H9 (cell line): ENCODE results near the gene DOCK1. TPM values are rescaled to one million over a fixed set of nuclear protein-coding genes. Genes with fewer than 3 reads are reported as not detected.

Experiments used
- DNase-seq: peaks from one replicate; pipeline ENCODE4 v3.0.0-alpha.2; 2017
- H2AFZ ChIP-seq: one replicate; pipeline ENCODE4 v1.6.1; 2013; ENCODE audit warnings: mild to moderate bottlenecking, low read length, control low read depth, moderate library complexity
- H2AK5ac ChIP-seq: 2 replicates; pipeline ENCODE4 v1.6.1; 2013; ENCODE audit warnings: low read length, control low read depth, mixed read lengths; ENCODE audit not compliant: insufficient read length
- H2BK120ac ChIP-seq: one replicate; pipeline ENCODE4 v1.6.1; 2013; ENCODE audit warnings: low read depth, mild to moderate bottlenecking, low read length, control low read depth, inconsistent platforms; ENCODE audit not compliant: poor library complexity, severe bottlenecking
- H2BK12ac ChIP-seq: 2 replicates; pipeline ENCODE4 v1.6.1; 2013; ENCODE audit warnings: low read length, control low read depth, mixed read lengths, low read depth; ENCODE audit not compliant: insufficient read length
- H2BK15ac ChIP-seq: 2 replicates; pipeline ENCODE4 v1.6.1; 2013; ENCODE audit warnings: low read depth, low read length, control low read depth
- H2BK20ac ChIP-seq: one replicate; pipeline ENCODE4 v1.6.1; 2013; ENCODE audit warnings: low read depth, mild to moderate bottlenecking, low read length, control low read depth, inconsistent platforms; ENCODE audit not compliant: poor library complexity, severe bottlenecking
- H2BK5ac ChIP-seq: 2 replicates; pipeline ENCODE4 v1.6.1; 2013; ENCODE audit warnings: low read length, control low read depth, mixed read lengths; ENCODE audit not compliant: insufficient read length
- H3K14ac ChIP-seq: 2 replicates; pipeline ENCODE4 v1.6.1; 2013; ENCODE audit warnings: low read length, control low read depth; ENCODE audit not compliant: insufficient read depth
- H3K18ac ChIP-seq: 2 replicates; pipeline ENCODE4 v1.6.1; 2013; ENCODE audit warnings: low read depth, mild to moderate bottlenecking, mixed read lengths, low read length, control low read depth; ENCODE audit not compliant: insufficient read length
- H3K23ac ChIP-seq: 2 replicates; pipeline ENCODE4 v1.6.1; 2013; ENCODE audit warnings: low read length, control low read depth, mixed read lengths, low read depth; ENCODE audit not compliant: insufficient read length
- H3K23me2 ChIP-seq: 2 replicates; pipeline ENCODE4 v1.6.1; 2013; ENCODE audit warnings: low read depth, mild to moderate bottlenecking, mixed read lengths, low read length, control low read depth; ENCODE audit not compliant: insufficient read length, poor library complexity, severe bottlenecking
- H3K27ac ChIP-seq: 2 replicates; pipeline ENCODE4 v1.5.1; 2013; ENCODE audit warnings: low read length, control low read depth, mixed read lengths, low read depth; ENCODE audit not compliant: insufficient read length
- H3K27me3 ChIP-seq: 2 replicates; pipeline ENCODE4 v1.6.1; 2013; ENCODE audit warnings: low read length, control low read depth, inconsistent platforms; ENCODE audit not compliant: insufficient read depth
- H3K4ac ChIP-seq: 2 replicates; pipeline ENCODE4 v1.6.1; 2013; ENCODE audit warnings: low read depth, mild to moderate bottlenecking, control low read depth, inconsistent platforms, low read length, moderate library complexity
- H3K4me1 ChIP-seq: 2 replicates; pipeline ENCODE4 v1.6.1; 2013; ENCODE audit warnings: low read length, control low read depth, inconsistent platforms; ENCODE audit not compliant: insufficient read depth
- H3K4me2 ChIP-seq: 2 replicates; pipeline ENCODE4 v1.6.1; 2013; ENCODE audit warnings: low read length, control low read depth, mixed read lengths; ENCODE audit not compliant: insufficient read length, insufficient read depth
- H3K56ac ChIP-seq: 2 replicates; pipeline ENCODE4 v1.6.1; 2013; ENCODE audit warnings: low read depth, mild to moderate bottlenecking, mixed read lengths, low read length, control low read depth; ENCODE audit not compliant: insufficient read length
- H3K79me1 ChIP-seq: 2 replicates; pipeline ENCODE4 v1.6.1; 2013; ENCODE audit warnings: low read depth, mild to moderate bottlenecking, moderate library complexity, low read length, control low read depth, inconsistent platforms; ENCODE audit not compliant: insufficient read depth, poor library complexity, severe bottlenecking
- H3K79me2 ChIP-seq: 2 replicates; pipeline ENCODE4 v1.6.1; 2013; ENCODE audit warnings: low read length, control low read depth, inconsistent platforms; ENCODE audit not compliant: insufficient read depth
- H3K9ac ChIP-seq: 2 replicates; pipeline ENCODE4 v1.6.1; 2013; ENCODE audit warnings: low read length, control low read depth, mixed read lengths; ENCODE audit not compliant: insufficient read length; ENCODE audit errors: extremely low read depth
- H3K9me3 ChIP-seq: one replicate; pipeline ENCODE4 v1.6.1; 2013; ENCODE audit warnings: low read depth, low read length, inconsistent platforms; ENCODE audit not compliant: control insufficient read depth
- H3T11ph ChIP-seq: one replicate; pipeline ENCODE4 v1.6.1; 2013; ENCODE audit warnings: mild to moderate bottlenecking, low read length, control low read depth, inconsistent platforms
- H4K20me1 ChIP-seq: one replicate; pipeline ENCODE4 v1.6.1; 2013; ENCODE audit not compliant: control insufficient read depth, insufficient read length, insufficient read depth
- H4K5ac ChIP-seq: 2 replicates; pipeline ENCODE4 v1.6.1; 2013; ENCODE audit warnings: low read depth, mild to moderate bottlenecking, mixed read lengths, low read length, control low read depth; ENCODE audit not compliant: insufficient read length
- H4K8ac ChIP-seq: replicated peaks from 2 replicates; pipeline ENCODE4 v1.6.1; 2013; ENCODE audit warnings: low read length, control low read depth, mixed read lengths, low read depth; ENCODE audit not compliant: insufficient read length
- H4K91ac ChIP-seq: 2 replicates; pipeline ENCODE4 v1.6.1; 2013; ENCODE audit warnings: low read depth, mild to moderate bottlenecking, moderate library complexity, mixed read lengths, low read length, control low read depth; ENCODE audit not compliant: insufficient read length
- H3K27ac Mint-ChIP-seq, 3 experiments: 2 replicates in 2 of 3; 3 replicates in 1 of 3; pipeline ENCODE4 v1.8.0; 2020 to 2021; ENCODE audit warnings: mixed read lengths in 3 of 3, mild to moderate bottlenecking in 1 of 3, moderate library complexity in 1 of 3
- H3K27me3 Mint-ChIP-seq: 2 replicates; pipeline ENCODE4 v1.8.0; 2021; ENCODE audit warnings: low read depth, mild to moderate bottlenecking, moderate library complexity, mixed read lengths
- H3K36me3 Mint-ChIP-seq, 3 experiments: 2 replicates in 2 of 3; 3 replicates in 1 of 3; pipeline ENCODE4 v1.8.0; 2020 to 2021; ENCODE audit warnings: low read depth in 3 of 3, mixed read lengths in 3 of 3; ENCODE audit not compliant: insufficient read depth in 1 of 3
- H3K4me1 Mint-ChIP-seq, 2 experiments: 2 replicates each; pipeline ENCODE4 v1.8.0; 2020; ENCODE audit warnings: mixed read lengths in 2 of 2
- H3K4me3 Mint-ChIP-seq, 2 experiments: 2 replicates in 1 of 2; 3 replicates in 1 of 2; pipeline ENCODE4 v1.8.0; 2020 to 2021; ENCODE audit warnings: mild to moderate bottlenecking in 2 of 2, mixed read lengths in 2 of 2, moderate library complexity in 1 of 2
- H3K9me3 Mint-ChIP-seq, 2 experiments: 2 replicates in 1 of 2; 3 replicates in 1 of 2; pipeline ENCODE4 v1.8.0; 2020; ENCODE audit warnings: mild to moderate bottlenecking in 2 of 2, mixed read lengths in 2 of 2, moderate library complexity in 1 of 2
- WGBS: extraction: QIAGEN DNeasy Blood & Tissue Kit; methylation state at CpG from one replicate; pipeline ENCODE4 v1.1.7; 2013; ENCODE audit warnings: missing lambda C conversion rate, low lambda C conversion rate, mixed read lengths; ENCODE audit not compliant: insufficient read length; ENCODE audit errors: extremely low coverage; 5-methylcytosine and 5-hydroxymethylcytosine counted together
- total RNA-seq: library from RNA; stranded (reverse); gene quantifications from 2 replicates; pipeline ENCODE4 v1.2.1, GENCODE V29; 2021
- TF ChIP-seq, protein P1 (sequence below): fragments of 200-600 bp; sonication (generic); conservative IDR thresholded peaks from 3 replicates; pipeline ENCODE4 v1.8.0; 2021; ENCODE audit warnings: antibody characterized with exemption, mild to moderate bottlenecking

Gene DOCK1
- total RNA-seq, 1 experiment from 2014 or later, result 57.0 TPM

DNA sequence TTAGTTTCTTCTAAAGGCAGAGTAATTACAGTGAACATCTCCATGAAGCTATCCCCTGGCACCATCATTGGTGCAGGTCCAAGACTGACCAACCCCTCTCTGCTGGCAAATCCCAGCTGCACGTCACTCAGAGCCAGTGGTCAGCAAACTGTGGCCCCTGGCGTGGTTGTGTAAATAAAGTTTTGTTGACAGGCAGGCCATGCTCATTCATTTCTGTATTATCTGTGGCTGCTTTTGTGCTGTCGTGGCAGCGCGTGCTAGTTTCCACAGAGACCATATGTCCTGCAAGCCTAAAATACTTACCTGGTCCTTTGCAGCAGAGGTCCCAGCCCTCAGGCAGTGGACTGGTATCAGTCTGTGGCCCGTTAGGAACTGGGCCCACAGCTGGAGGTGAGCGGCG is 526.3 kb downstream of the DOCK1 start:
- Histone ChIP-seq H2AFZ (no peak overlapping the region), H3K79me2 (no peaks in the 10 kb centered on the region), H3K9me3 (no peaks in the 10 kb centered on the region), H3K56ac (no peak overlapping the region), H2BK5ac (no peak overlapping the region), H3K23me2 (no peaks in the 10 kb centered on the region), H3K79me1 (no peaks in the 10 kb centered on the region), H4K8ac (no peak overlapping the region), H3T11ph (no peak overlapping the region), H2AK5ac (no peak overlapping the region), H3K9ac (no peak overlapping the region), H3K18ac (no peak overlapping the region), H2BK20ac (no peak overlapping the region), H4K91ac (no peak overlapping the region), H2BK15ac (no peak overlapping the region), H3K27me3 (no peaks in the 10 kb centered on the region), H4K20me1 (no peaks in the 10 kb centered on the region), H3K14ac (no peak overlapping the region), H3K4me1 (no peaks in the 10 kb centered on the region), H3K4ac (no peak overlapping the region), H3K4me2 (no peak overlapping the region), H3K27ac (no peak overlapping the region), H2BK120ac (no peak overlapping the region), H4K5ac (no peak overlapping the region), H3K23ac (no peak overlapping the region), H2BK12ac (no peak overlapping the region)
- no CpG with 5 or more reads among the region's 8 CpGs for WGBS
- no peak for DNase-seq
- H3K36me3 Mint-ChIP-seq, result peaks cover 31 to 56% (median 47%) of the 10 kb centered on the region in 3 experiments
- peaks cover 11 to 19% of the 10 kb centered on the region in 2 experiments; a peak in 4 of 5 replicates for H3K9me3 Mint-ChIP-seq
- H3K4me1 Mint-ChIP-seq, result no peaks in the 10 kb centered on the region
- H3K27ac Mint-ChIP-seq, result no peak overlapping the region
- H3K27me3 Mint-ChIP-seq, result peaks cover 2% of the 10 kb centered on the region; the same call in 1 of the 2 replicates
- H3K4me3 Mint-ChIP-seq, result no peak overlapping the region
- TF ChIP-seq, protein P1, sequence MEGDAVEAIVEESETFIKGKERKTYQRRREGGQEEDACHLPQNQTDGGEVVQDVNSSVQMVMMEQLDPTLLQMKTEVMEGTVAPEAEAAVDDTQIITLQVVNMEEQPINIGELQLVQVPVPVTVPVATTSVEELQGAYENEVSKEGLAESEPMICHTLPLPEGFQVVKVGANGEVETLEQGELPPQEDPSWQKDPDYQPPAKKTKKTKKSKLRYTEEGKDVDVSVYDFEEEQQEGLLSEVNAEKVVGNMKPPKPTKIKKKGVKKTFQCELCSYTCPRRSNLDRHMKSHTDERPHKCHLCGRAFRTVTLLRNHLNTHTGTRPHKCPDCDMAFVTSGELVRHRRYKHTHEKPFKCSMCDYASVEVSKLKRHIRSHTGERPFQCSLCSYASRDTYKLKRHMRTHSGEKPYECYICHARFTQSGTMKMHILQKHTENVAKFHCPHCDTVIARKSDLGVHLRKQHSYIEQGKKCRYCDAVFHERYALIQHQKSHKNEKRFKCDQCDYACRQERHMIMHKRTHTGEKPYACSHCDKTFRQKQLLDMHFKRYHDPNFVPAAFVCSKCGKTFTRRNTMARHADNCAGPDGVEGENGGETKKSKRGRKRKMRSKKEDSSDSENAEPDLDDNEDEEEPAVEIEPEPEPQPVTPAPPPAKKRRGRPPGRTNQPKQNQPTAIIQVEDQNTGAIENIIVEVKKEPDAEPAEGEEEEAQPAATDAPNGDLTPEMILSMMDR, result no peak
